Naive thymus-derived CD4-positive, alpha-beta T cell (primary cell): ENCODE measurements around the gene PTGER2. TPM values are rescaled to one million over a fixed set of nuclear protein-coding genes. Genes with fewer than 3 reads are reported as not detected.

Experiments used
- polyA plus RNA-seq, 2 donors: library from polyadenylated mRNA; unstranded; fragments of 300-500 nt; fragmentation: Illumina TruSeq; gene quantifications; one replicate each; pipeline ENCODE4 v1.2.3, GENCODE V29; 2021
- total RNA-seq, 6 experiments: library from RNA in 5 of 6; stranded (reverse) in 5 of 6; gene quantifications; 1 replicate in 5 of 6; 2 replicates in 1 of 6; pipeline ENCODE4 v1.2.3 and lab custom pipeline; 2021 to 2026

The PTGER2 gene
- total and polyA plus RNA-seq, 7 experiments from 2014 or later = 1.7 to 162 (median 23.4) TPM

Other genes starting within 250 kb of the PTGER2 start
- gene NID2, start 245.3 kb upstream of the PTGER2 start, total RNA-seq = under 1 TPM in 2 of 5 experiments, not detected in 3; 0.42 to 0.94 TPM
- under 1 TPM in 1 of 2 donors, not detected in 1; 0.35 TPM for gene NID2, start 245.3 kb upstream of the PTGER2 start, polyA plus RNA-seq
- gene PTGDR, start 46.6 kb upstream of the PTGER2 start, total RNA-seq = 10 to 100 TPM in 1 of 5 experiments, 1 to 10 TPM in 1, under 1 TPM in 3; 0.22 to 12.4 (median 0.80) TPM
- under 1 TPM; 0.10 to 0.35 TPM for gene PTGDR, start 46.6 kb upstream of the PTGER2 start, polyA plus RNA-seq
- 10 to 100 TPM in 2 of 5 experiments, 1 to 10 TPM in 3; 6.9 to 15.8 (median 9.1) TPM for gene TXNDC16, start 238.2 kb downstream of the PTGER2 start, total RNA-seq
- 1 to 10 TPM; 2.0 to 2.6 TPM for gene TXNDC16, start 238.2 kb downstream of the PTGER2 start, polyA plus RNA-seq
- under 1 TPM in 3 of 5 experiments, not detected in 2; 0.27 to 0.70 (median 0.34) TPM for gene GPR137C, start 238.5 kb downstream of the PTGER2 start, total RNA-seq
- gene GPR137C, start 238.5 kb downstream of the PTGER2 start, polyA plus RNA-seq = not detected